ENCODE data around the gene CAPN6.

Gene CAPN6

DNA sequence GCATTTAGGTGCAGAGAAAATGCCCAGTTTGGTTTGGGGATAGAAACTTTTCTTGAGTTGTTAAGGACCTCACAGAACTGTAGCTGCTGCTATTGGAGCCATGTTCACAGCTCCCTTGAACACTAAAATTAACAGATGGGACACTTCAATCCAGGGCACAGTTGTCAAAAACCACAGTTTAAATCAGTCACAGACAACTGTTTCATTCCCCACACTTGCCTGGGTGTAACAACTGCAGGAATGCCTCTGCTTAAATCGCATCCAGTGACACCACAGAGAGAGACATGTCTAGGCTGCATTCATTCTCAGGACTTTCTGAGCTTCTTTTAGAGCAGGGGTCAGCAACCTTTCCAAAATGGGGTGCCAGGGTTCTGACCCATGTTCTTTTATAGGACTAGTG, 12.7 kb upstream of the CAPN6 start:
- H3K9ac ChIP-seq (ENCODE audit: low read length) = no peak overlapping the region
- no peaks in the 10 kb centered on the region for H3F3A ChIP-seq (ENCODE audit: insufficient read depth)
- no peaks in the 10 kb centered on the region for H3K36me3 ChIP-seq (ENCODE audit: low read length)
- H3K27me3 ChIP-seq (ENCODE audit: low read length) = no peaks in the 10 kb centered on the region
- H3K27ac ChIP-seq (ENCODE audit: low read depth, low read length) = no peak overlapping the region
- H3K9me2 ChIP-seq (replicated peaks; ENCODE audit: insufficient read depth, low read length) = no peaks in the 10 kb centered on the region
- TF ChIP-seq, protein P1, sequence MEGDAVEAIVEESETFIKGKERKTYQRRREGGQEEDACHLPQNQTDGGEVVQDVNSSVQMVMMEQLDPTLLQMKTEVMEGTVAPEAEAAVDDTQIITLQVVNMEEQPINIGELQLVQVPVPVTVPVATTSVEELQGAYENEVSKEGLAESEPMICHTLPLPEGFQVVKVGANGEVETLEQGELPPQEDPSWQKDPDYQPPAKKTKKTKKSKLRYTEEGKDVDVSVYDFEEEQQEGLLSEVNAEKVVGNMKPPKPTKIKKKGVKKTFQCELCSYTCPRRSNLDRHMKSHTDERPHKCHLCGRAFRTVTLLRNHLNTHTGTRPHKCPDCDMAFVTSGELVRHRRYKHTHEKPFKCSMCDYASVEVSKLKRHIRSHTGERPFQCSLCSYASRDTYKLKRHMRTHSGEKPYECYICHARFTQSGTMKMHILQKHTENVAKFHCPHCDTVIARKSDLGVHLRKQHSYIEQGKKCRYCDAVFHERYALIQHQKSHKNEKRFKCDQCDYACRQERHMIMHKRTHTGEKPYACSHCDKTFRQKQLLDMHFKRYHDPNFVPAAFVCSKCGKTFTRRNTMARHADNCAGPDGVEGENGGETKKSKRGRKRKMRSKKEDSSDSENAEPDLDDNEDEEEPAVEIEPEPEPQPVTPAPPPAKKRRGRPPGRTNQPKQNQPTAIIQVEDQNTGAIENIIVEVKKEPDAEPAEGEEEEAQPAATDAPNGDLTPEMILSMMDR (IDR thresholded peaks at IDR 0.05; ENCODE audit: insufficient read depth, low read length, poor library complexity, severe bottlenecking) = no peak
- no peak for TF ChIP-seq EZH2phosphoT487 (conservative IDR thresholded peaks at IDR 0.05; ENCODE audit: low read length)
- H4K20me1 ChIP-seq (ENCODE audit: low read depth, low read length) = no peaks in the 10 kb centered on the region
- H3K79me2 ChIP-seq (ENCODE audit: insufficient read depth, low read length) = no peaks in the 10 kb centered on the region
- H3K9me3 ChIP-seq (ENCODE audit: insufficient read depth, low read length) = no peaks in the 10 kb centered on the region
- no peak overlapping the region for H3K4me2 ChIP-seq (ENCODE audit: low read depth, low read length, poor library complexity, severe bottlenecking)
- no peak overlapping the region for H3K4me3 ChIP-seq (ENCODE audit: insufficient read depth, low read length, poor library complexity, severe bottlenecking)
- no peak overlapping the region for H2AFZ ChIP-seq (ENCODE audit: low read depth, low read length, severe bottlenecking)

DNA sequence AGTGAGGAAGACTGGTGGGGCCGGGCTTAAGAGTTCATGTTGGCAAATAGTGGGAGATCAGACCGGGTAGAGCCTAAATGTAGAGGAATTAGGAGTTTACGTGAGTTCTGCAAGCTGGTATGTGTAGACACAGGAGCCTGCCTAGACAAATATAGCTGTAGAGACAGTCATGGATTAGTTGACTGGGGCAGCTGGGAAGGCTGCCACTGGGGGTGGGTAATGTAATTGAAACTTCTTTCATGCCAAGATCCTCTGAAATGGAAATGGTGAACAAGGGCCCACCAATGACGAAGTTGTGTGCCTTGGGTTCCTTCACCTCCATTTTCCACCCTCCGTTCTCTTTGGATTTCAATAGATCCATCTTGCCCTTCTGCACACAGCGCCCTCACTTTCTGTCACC, 11.9 kb upstream of the CAPN6 start:
- H3K27me3 ChIP-seq (ENCODE audit: low read length) = no peaks in the 10 kb centered on the region
- H3K36me3 ChIP-seq (ENCODE audit: low read length) = no peaks in the 10 kb centered on the region
- H3K9me3 ChIP-seq (ENCODE audit: insufficient read depth, low read length) = no peaks in the 10 kb centered on the region
- H3F3A ChIP-seq (ENCODE audit: insufficient read depth) = no peaks in the 10 kb centered on the region
- TF ChIP-seq, protein P1 (IDR thresholded peaks at IDR 0.05; ENCODE audit: insufficient read depth, low read length, poor library complexity, severe bottlenecking) = no peak
- no peak for TF ChIP-seq EZH2phosphoT487 (conservative IDR thresholded peaks at IDR 0.05; ENCODE audit: low read length)
- H3K9me2 ChIP-seq (replicated peaks; ENCODE audit: insufficient read depth, low read length) = no peaks in the 10 kb centered on the region
- no peak overlapping the region for H3K9ac ChIP-seq (ENCODE audit: low read length)
- H2AFZ ChIP-seq (ENCODE audit: low read depth, low read length, severe bottlenecking) = no peak overlapping the region
- no peak overlapping the region for H3K27ac ChIP-seq (ENCODE audit: low read depth, low read length)
- H3K4me3 ChIP-seq (ENCODE audit: insufficient read depth, low read length, poor library complexity, severe bottlenecking) = no peak overlapping the region
- no peak overlapping the region for H3K4me2 ChIP-seq (ENCODE audit: low read depth, low read length, poor library complexity, severe bottlenecking)
- H3K79me2 ChIP-seq (ENCODE audit: insufficient read depth, low read length) = no peaks in the 10 kb centered on the region
- no peaks in the 10 kb centered on the region for H4K20me1 ChIP-seq (ENCODE audit: low read depth, low read length)

DNA sequence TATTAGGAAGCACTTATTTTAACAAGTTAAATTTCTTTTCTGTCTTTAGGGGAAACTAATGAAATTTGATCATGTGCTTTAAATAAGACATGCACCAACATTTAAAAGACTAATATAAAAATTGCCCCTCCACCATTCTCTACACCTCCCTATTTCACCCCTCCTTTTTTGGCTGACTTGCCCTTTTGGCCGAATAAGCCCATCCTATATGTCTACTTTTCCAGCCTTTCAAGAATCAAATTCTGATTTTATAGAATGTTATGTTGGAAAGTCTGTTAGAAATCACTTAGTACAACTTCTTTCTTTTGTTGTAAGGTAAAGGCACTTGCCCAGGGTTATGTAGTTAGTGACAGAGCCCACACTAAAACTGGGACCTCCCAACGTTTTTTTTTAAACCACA, 1.8 kb downstream of the CAPN6 start:
- Histone ChIP-seq H3F3A (ENCODE audit: insufficient read depth) (no peaks in the 10 kb centered on the region), H3K27ac (ENCODE audit: low read depth, low read length) (no peak overlapping the region), H3K9ac (ENCODE audit: low read length) (no peak overlapping the region), H3K27me3 (ENCODE audit: low read length) (no peaks in the 10 kb centered on the region), H3K4me3 (ENCODE audit: insufficient read depth, low read length, poor library complexity, severe bottlenecking) (no peak overlapping the region), H3K9me3 (ENCODE audit: insufficient read depth, low read length) (no peaks in the 10 kb centered on the region), H3K4me2 (ENCODE audit: low read depth, low read length, poor library complexity, severe bottlenecking) (no peak overlapping the region), H3K36me3 (ENCODE audit: low read length) (no peaks in the 10 kb centered on the region), H3K79me2 (ENCODE audit: insufficient read depth, low read length) (no peaks in the 10 kb centered on the region), H3K9me2 (replicated peaks; ENCODE audit: insufficient read depth, low read length) (no peaks in the 10 kb centered on the region), H4K20me1 (ENCODE audit: low read depth, low read length) (no peaks in the 10 kb centered on the region), H2AFZ (ENCODE audit: low read depth, low read length, severe bottlenecking) (no peak overlapping the region)
- no peak for TF ChIP-seq EZH2phosphoT487 (conservative IDR thresholded peaks at IDR 0.05; ENCODE audit: low read length)
- TF ChIP-seq, protein P1 (IDR thresholded peaks at IDR 0.05; ENCODE audit: insufficient read depth, low read length, poor library complexity, severe bottlenecking) = no peak

Data from SU-DHL-6 (cell line).